Stomach (tissue), 9 donors: ENCODE data around the gene MYH14. TPM values are rescaled to one million over a fixed set of nuclear protein-coding genes. Genes with fewer than 3 reads are reported as not detected.

Source experiments
- DNase-seq, 2 donors: peaks; one replicate each; pipeline versions ENCODE4 v3.0.0 to v3.0.0-alpha.2; 2013 to 2019
- H3K27ac ChIP-seq, 5 donors: fragments of 200-600 bp in 4 of 5; sonication (generic) in 4 of 5; one replicate each; pipeline ENCODE4 v1.5.1; 2013 to 2019; ENCODE audit warnings: mild to moderate bottlenecking in 1 of 5, moderate library complexity in 1 of 5
- H3K27me3 ChIP-seq, 3 donors: fragments of 200-600 bp; sonication (generic); one replicate each; pipeline ENCODE4 v1.5.1; 2017 to 2019; ENCODE audit warnings: mixed run types in 1 of 3
- H3K36me3 ChIP-seq, 4 donors: fragments of 200-600 bp; sonication (generic); 1 replicate in 3 of 4; 2 replicates in 1 of 4; pipeline ENCODE4 v1.5.1; 2016 to 2019
- H3K4me1 ChIP-seq, 4 donors: fragments of 200-600 bp; sonication (generic); one replicate each; pipeline ENCODE4 v1.5.1; 2016 to 2019
- H3K4me3 ChIP-seq, 4 donors: fragments of 200-600 bp; sonication (generic) in 3 of 4; one replicate each; pipeline ENCODE4 v1.5.1; 2016 to 2019; ENCODE audit warnings: mild to moderate bottlenecking in 1 of 4
- H3K9me3 ChIP-seq, 4 donors: fragments of 200-600 bp; sonication (generic); one replicate each; pipeline ENCODE4 v1.5.1; 2016 to 2019
- EP300 ChIP-seq: sonication (generic); formaldehyde crosslinking; IDR thresholded peaks from one replicate; pipeline ENCODE4 v1.6.1; 2017; ENCODE audit warnings: antibody characterized with exemption
- POLR2A ChIP-seq, 4 donors: fragments of 450-650 bp; IDR thresholded peaks; one replicate each; pipeline ENCODE4 v1.6.1; 2016; ENCODE audit warnings: antibody characterized with exemption in 4 of 4, control low read depth in 2 of 4, mild to moderate bottlenecking in 1 of 4, moderate library complexity in 1 of 4
- POLR2AphosphoS5 ChIP-seq, 3 donors: sonication (generic); formaldehyde crosslinking; IDR thresholded peaks; one replicate each; pipeline ENCODE4 v1.6.1; 2016; ENCODE audit warnings: antibody characterized with exemption in 3 of 3
- WGBS, 5 donors: extraction: QIAGEN DNeasy Blood & Tissue Kit in 3 of 5; methylation state at CpG; one replicate each; pipeline versions ENCODE4 v1.1.5 to v1.1.7; 2013 to 2018; 5-methylcytosine and 5-hydroxymethylcytosine counted together
- intact Hi-C: fragments of 100-400 bp; cut with DNase I; formaldehyde crosslinking; loops from one replicate; pipeline ENCODE4 v1.15.1; 2023; ENCODE audit warnings: low total_unique reads
- polyA plus RNA-seq, 3 donors: library from polyadenylated mRNA; stranded (reverse); fragments of 200-250 nt; gene quantifications; one replicate each; pipeline ENCODE4 v1.2.3, GENCODE V29; 2013
- total RNA-seq, 5 donors: library from RNA; depleted of rRNA; stranded (reverse); fragments of >200 nt; gene quantifications; one replicate each; pipeline versions ENCODE4 v1.1.0 to v1.2.3, GENCODE V29; 2014 to 2016
- TF ChIP-seq, protein P1 (sequence below), 7 experiments: fragments of 450-650 bp in 4 of 7; fragments of 200-600 bp in 3 of 7; sonication (generic) in 3 of 7; IDR thresholded peaks; one replicate each; pipeline ENCODE4 v1.5.1; 2016 to 2019; ENCODE audit warnings: antibody characterized with exemption in 7 of 7, control low read depth in 2 of 7, mild to moderate bottlenecking in 1 of 7
- donor health status: healthy with polysubstance abuse.
- donor health status: Bipolar disorder and iron deficiency.
- donor health status: healthy.

The MYH14 gene
- total and polyA plus RNA-seq, 8 donors = 21.6 to 392 (median 43.4) TPM

GRCh38 chr19:50322931-50323781 lies 119.7 kb downstream of the MYH14 start:
- Histone ChIP-seq H3K9me3 (no peaks in the 10 kb centered on the region), H3K4me3 (no peak overlapping the region), H3K27me3 (peaks cover 6 to 76% (median 25%) of the 10 kb centered on the region in 3 donors), H3K27ac (no peak overlapping the region), H3K36me3 (no peaks in the 10 kb centered on the region), H3K4me1 (peaks cover 3 to 22% (median 15%) of the 10 kb centered on the region in 4 donors)
- 92 to 95% (median 94%) methylated on average over 39 to 55 of the region's 55 CpGs for WGBS, 5 donors
- intact Hi-C loops = no loop called here
- TF ChIP-seq POLR2A (IDR thresholded peaks at IDR 0.05) (no peak), EP300 (no peak), POLR2AphosphoS5 (IDR thresholded peaks at IDR 0.05) (no peak)
- TF ChIP-seq, protein P1, sequence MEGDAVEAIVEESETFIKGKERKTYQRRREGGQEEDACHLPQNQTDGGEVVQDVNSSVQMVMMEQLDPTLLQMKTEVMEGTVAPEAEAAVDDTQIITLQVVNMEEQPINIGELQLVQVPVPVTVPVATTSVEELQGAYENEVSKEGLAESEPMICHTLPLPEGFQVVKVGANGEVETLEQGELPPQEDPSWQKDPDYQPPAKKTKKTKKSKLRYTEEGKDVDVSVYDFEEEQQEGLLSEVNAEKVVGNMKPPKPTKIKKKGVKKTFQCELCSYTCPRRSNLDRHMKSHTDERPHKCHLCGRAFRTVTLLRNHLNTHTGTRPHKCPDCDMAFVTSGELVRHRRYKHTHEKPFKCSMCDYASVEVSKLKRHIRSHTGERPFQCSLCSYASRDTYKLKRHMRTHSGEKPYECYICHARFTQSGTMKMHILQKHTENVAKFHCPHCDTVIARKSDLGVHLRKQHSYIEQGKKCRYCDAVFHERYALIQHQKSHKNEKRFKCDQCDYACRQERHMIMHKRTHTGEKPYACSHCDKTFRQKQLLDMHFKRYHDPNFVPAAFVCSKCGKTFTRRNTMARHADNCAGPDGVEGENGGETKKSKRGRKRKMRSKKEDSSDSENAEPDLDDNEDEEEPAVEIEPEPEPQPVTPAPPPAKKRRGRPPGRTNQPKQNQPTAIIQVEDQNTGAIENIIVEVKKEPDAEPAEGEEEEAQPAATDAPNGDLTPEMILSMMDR (IDR thresholded peaks at IDR 0.05) = no peak
- no peak for DNase-seq

DNA sequence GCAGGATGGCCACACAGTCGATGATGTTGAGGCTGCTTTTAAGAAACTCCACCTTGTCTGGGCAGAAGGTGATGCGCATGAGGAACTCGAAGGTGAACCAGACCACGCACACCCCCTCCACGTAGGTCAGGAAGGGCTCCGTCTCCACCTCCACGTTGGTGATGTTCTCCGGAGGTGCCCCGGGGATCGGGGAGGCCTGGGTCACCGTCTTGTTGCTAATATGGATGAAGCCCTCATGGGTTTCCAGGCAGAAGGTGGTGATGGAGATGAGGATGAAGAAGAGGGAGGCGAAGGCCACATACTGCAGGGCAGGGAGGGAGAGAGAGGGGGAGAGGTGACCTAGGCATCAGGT lies 120.3 kb downstream of the MYH14 start:
- Histone ChIP-seq H3K36me3 (no peaks in the 10 kb centered on the region), H3K4me3 (no peak overlapping the region), H3K9me3 (no peaks in the 10 kb centered on the region), H3K27ac (no peak overlapping the region), H3K27me3 (peaks cover 6 to 76% (median 30%) of the 10 kb centered on the region in 3 donors), H3K4me1 (peaks cover 3 to 26% (median 19%) of the 10 kb centered on the region in 4 donors)
- 88 to 92% (median 90%) methylated on average over 12 of the region's 12 CpGs for WGBS, 5 donors
- intact Hi-C loops = no loop called here
- no peak for DNase-seq
- no peak for TF ChIP-seq EP300
- TF ChIP-seq, protein P1 (IDR thresholded peaks at IDR 0.05) = no peak
- TF ChIP-seq POLR2AphosphoS5 (IDR thresholded peaks at IDR 0.05) = no peak
- TF ChIP-seq POLR2A (IDR thresholded peaks at IDR 0.05) = no peak

- TF ChIP-seq POLR2AphosphoS5 (IDR thresholded peaks at IDR 0.05) = no peak
- TF ChIP-seq, protein P1 (IDR thresholded peaks at IDR 0.05) = no peak
- TF ChIP-seq EP300 = no peak
- no peak for TF ChIP-seq POLR2A (IDR thresholded peaks at IDR 0.05)
- 72 to 80% (median 74%) methylated on average over 11 of the region's 11 CpGs for WGBS, 5 donors
- no peak for DNase-seq
- Histone ChIP-seq H3K9me3 (no peaks in the 10 kb centered on the region), H3K27me3 (peaks cover 6 to 77% (median 34%) of the 10 kb centered on the region in 3 donors), H3K4me3 (no peak overlapping the region), H3K4me1 (peaks cover 5 to 29% (median 21%) of the 10 kb centered on the region in 4 donors), H3K27ac (no peak overlapping the region), H3K36me3 (no peaks in the 10 kb centered on the region)
- intact Hi-C loops = no loop called here
Measured at GRCh38 chr19:50324331-50324730, 120.9 kb downstream of the MYH14 start.

DNA sequence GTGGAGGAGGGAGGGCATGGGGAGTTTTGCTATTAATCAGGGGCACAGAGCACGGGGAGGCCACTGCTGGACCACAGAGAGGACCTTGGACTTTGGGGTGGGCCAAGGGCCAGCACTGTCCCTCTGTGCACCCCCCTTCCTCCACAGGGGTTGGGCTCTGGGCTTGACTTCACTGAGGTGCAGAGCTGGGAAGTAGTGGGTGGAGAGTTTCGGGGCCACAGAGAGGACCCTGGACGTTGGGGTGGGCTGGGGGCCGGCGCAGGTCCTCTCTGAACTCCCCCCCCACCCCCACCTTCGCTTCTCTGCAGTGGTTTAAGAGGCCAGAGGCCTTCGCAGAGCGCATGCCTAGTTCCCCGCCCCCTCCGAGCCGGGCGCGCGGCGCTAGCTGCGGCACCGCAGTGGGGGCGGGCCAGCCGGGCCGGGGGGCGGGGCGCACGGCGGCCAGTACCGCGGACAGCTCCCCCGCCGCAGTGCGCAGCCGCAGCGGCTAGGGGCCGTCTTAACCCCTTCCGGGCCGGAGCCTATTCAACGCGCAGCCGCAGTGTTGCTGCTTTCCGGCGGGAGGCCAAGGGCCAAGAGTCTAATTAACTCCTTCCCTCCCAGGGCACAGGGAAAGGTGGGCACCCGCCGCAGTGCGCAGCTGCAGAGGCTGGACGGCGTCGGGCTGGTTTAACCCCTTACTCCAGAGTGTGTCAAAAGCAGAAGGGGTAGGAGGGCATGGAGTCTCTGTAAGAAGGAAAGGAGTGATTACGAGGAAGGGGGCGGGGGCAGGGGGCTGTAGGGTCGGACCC lies 122.1 kb downstream of the MYH14 start:
- H3K36me3 ChIP-seq = no peaks in the 10 kb centered on the region
- DNase-seq = peak; percentile 77 to 92
- TF ChIP-seq, protein P1 (IDR thresholded peaks at IDR 0.05) = no peak
- TF ChIP-seq POLR2A (IDR thresholded peaks at IDR 0.05) (no peak), EP300 (no peak), POLR2AphosphoS5 (IDR thresholded peaks at IDR 0.05) (no peak)
- H3K27ac ChIP-seq = no peak overlapping the region
- intact Hi-C loops = no loop called here
- H3K4me1 ChIP-seq = peaks cover 14 to 41% (median 31%) of the 10 kb centered on the region in 4 donors
- peaks cover 6 to 77% (median 45%) of the 10 kb centered on the region in 3 donors for H3K27me3 ChIP-seq
- 2 to 6% (median 3%) methylated on average over 7 to 48 of the region's 48 CpGs for WGBS, 5 donors
- H3K9me3 ChIP-seq = peaks cover 0 to 3% (median 0%) of the 10 kb centered on the region in 4 donors
- peak overlapping the region in 1 of 4 donors; percentile 29 for H3K4me3 ChIP-seq
